ENCODE data around the gene FAM170B. TPM values are rescaled to one million over a fixed set of nuclear protein-coding genes. Genes with fewer than 3 reads are reported as not detected.

The FAM170B gene
- total RNA-seq, 4 donors from 2014 or later: not detected

DNA sequence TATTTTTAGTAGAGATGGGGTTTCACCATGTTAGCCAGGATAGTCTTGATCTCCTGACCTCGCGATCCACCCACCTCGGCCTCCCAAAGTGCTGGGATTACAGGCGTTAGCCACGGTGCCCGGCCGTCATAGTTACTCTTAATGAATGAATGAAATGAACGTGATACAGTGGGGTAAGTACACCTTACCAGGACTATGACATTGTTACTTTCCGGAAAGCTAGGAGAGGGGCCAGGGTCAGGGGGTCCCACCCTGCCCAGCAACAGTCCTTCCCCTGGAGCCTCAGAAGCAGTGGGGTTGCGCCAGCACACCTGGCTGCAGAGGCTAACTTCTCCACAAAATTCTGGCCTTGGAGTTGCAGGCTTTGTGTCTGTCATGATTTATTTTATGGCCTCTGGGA, 39.9 kb downstream of the FAM170B start:
- Histone ChIP-seq H3K27me3 (no peaks in the 10 kb centered on the region), H3K4me1 (peaks cover 0 to 30% (median 6%) of the 10 kb centered on the region in 3 donors), H3K9me3 (no peaks in the 10 kb centered on the region), H3K4me3 (no peak overlapping the region), H3K36me3 (peaks cover 0 to 4% of the 10 kb centered on the region in 2 donors), H3K27ac (no peak overlapping the region)
- 94 to 100% methylated on average over 5 to 8 of the region's 10 CpGs for WGBS, 2 donors (ENCODE audit: low coverage in 1 of 2)
- ATAC-seq: no peak
- TF ChIP-seq POLR2A (IDR thresholded peaks at IDR 0.05) (no peak), POLR2AphosphoS5 (IDR thresholded peaks at IDR 0.05) (no peak)

DNA sequence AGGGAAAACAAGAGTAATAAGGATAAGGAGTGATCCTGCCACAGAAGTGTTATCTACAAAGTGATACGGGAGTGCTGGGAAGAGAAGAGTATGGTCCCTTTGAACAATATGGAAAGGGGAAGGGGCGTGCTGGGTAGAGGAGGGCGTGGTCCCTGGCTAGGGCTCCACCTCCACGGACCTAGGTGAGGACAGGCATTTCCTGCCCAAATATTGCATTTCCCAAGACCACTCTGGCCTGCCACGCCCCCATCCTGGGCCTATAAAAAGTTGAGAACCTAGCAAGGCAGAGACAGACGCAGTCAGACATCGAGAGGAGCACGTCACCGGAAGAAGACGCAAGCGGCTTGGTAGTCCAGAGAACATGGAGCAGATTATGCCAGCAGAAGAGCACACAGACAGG, 41.3 kb downstream of the FAM170B start:
- H3K4me3 ChIP-seq: no peak overlapping the region
- no peak for TF ChIP-seq POLR2AphosphoS5 (IDR thresholded peaks at IDR 0.05)
- no peak for TF ChIP-seq POLR2A (IDR thresholded peaks at IDR 0.05)
- TF ChIP-seq EP300 (IDR thresholded peaks at IDR 0.05): no peak
- TF ChIP-seq, protein P1, sequence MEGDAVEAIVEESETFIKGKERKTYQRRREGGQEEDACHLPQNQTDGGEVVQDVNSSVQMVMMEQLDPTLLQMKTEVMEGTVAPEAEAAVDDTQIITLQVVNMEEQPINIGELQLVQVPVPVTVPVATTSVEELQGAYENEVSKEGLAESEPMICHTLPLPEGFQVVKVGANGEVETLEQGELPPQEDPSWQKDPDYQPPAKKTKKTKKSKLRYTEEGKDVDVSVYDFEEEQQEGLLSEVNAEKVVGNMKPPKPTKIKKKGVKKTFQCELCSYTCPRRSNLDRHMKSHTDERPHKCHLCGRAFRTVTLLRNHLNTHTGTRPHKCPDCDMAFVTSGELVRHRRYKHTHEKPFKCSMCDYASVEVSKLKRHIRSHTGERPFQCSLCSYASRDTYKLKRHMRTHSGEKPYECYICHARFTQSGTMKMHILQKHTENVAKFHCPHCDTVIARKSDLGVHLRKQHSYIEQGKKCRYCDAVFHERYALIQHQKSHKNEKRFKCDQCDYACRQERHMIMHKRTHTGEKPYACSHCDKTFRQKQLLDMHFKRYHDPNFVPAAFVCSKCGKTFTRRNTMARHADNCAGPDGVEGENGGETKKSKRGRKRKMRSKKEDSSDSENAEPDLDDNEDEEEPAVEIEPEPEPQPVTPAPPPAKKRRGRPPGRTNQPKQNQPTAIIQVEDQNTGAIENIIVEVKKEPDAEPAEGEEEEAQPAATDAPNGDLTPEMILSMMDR (IDR thresholded peaks at IDR 0.05): no peak
- no peaks in the 10 kb centered on the region for H3K27me3 ChIP-seq
- ATAC-seq: no peak
- no peaks in the 10 kb centered on the region for H3K36me3 ChIP-seq
- H3K9me3 ChIP-seq: peaks cover 0 to 1% (median 0%) of the 10 kb centered on the region in 3 donors
- 90 to 93% methylated on average over 3 to 5 of the region's 11 CpGs for WGBS, 2 donors (ENCODE audit: low coverage in 1 of 2)
- no peak overlapping the region for H3K27ac ChIP-seq
- peaks cover 0 to 29% (median 6%) of the 10 kb centered on the region in 3 donors for H3K4me1 ChIP-seq

GRCh38 chr10:49091450-49092210, 42.2 kb downstream of the FAM170B start:
- WGBS, 2 donors (ENCODE audit: low coverage in 1 of 2): 79 to 97% methylated on average over 5 to 11 of the region's 13 CpGs
- H3K27me3 ChIP-seq: no peaks in the 10 kb centered on the region
- no peak overlapping the region for H3K4me3 ChIP-seq
- peaks cover 0 to 10% (median 0%) of the 10 kb centered on the region in 3 donors for H3K9me3 ChIP-seq
- no peak overlapping the region for H3K27ac ChIP-seq
- TF ChIP-seq EP300 (IDR thresholded peaks at IDR 0.05) (no peak), POLR2AphosphoS5 (IDR thresholded peaks at IDR 0.05) (no peak), POLR2A (IDR thresholded peaks at IDR 0.05) (no peak)
- TF ChIP-seq, protein P1 (IDR thresholded peaks at IDR 0.05): no peak
- H3K36me3 ChIP-seq: no peaks in the 10 kb centered on the region
- no peak for ATAC-seq
- H3K4me1 ChIP-seq: peaks cover 0 to 24% (median 6%) of the 10 kb centered on the region in 3 donors

GRCh38 chr10:49090696-49091380, 43.0 kb downstream of the FAM170B start:
- H3K4me1 ChIP-seq: peaks cover 0 to 24% (median 6%) of the 10 kb centered on the region in 3 donors
- peaks cover 0 to 3% of the 10 kb centered on the region in 2 donors for H3K36me3 ChIP-seq
- no peak overlapping the region for H3K27ac ChIP-seq
- TF ChIP-seq, protein P1 (IDR thresholded peaks at IDR 0.05): no peak
- TF ChIP-seq EP300 (IDR thresholded peaks at IDR 0.05): no peak
- TF ChIP-seq POLR2AphosphoS5 (IDR thresholded peaks at IDR 0.05): no peak
- no peak for TF ChIP-seq POLR2A (IDR thresholded peaks at IDR 0.05)
- H3K4me3 ChIP-seq: no peak overlapping the region
- no peaks in the 10 kb centered on the region for H3K27me3 ChIP-seq
- peaks cover 0 to 17% (median 0%) of the 10 kb centered on the region in 3 donors for H3K9me3 ChIP-seq
- 100% methylated on average over 3 of the region's 6 CpGs; no CpG with 5 or more reads in 1 of the 2 donors for WGBS, 2 donors (ENCODE audit: low coverage in 1 of 2)
- ATAC-seq: no peak

- peaks cover 0 to 24% (median 6%) of the 10 kb centered on the region in 3 donors for H3K4me1 ChIP-seq
- peaks cover 0 to 9% of the 10 kb centered on the region in 2 donors for H3K36me3 ChIP-seq
- no peak overlapping the region for H3K4me3 ChIP-seq
- no peaks in the 10 kb centered on the region for H3K27me3 ChIP-seq
- H3K9me3 ChIP-seq: peaks cover 0 to 17% (median 0%) of the 10 kb centered on the region in 3 donors
- no peak overlapping the region for H3K27ac ChIP-seq
- TF ChIP-seq POLR2A (IDR thresholded peaks at IDR 0.05) (no peak), EP300 (IDR thresholded peaks at IDR 0.05) (no peak), POLR2AphosphoS5 (IDR thresholded peaks at IDR 0.05) (no peak)
- TF ChIP-seq, protein P1 (IDR thresholded peaks at IDR 0.05): no peak
- no peak for ATAC-seq
- 29% methylated on average over 1 of the region's 1 CpG; no CpG with 5 or more reads in 1 of the 2 donors for WGBS, 2 donors (ENCODE audit: low coverage in 1 of 2)
Observed at GRCh38 chr10:49090189-49090575, 43.6 kb downstream of the FAM170B start.
